ENCODE measurements around the gene COTL1.
A peak's percentile ranks its signal among the peaks of the same experiment; 100 is the strongest.

The COTL1 gene

GRCh38 chr16:84617791-84618580, at the start of gene COTL1:
COTL1 (minus strand) TSS chr16:84618078; CDS start chr16:84617914, 164 bp downstream.
- DNase-seq (ENCODE audit: low spot score) = peak; percentile 94

- no peak for DNase-seq (ENCODE audit: low spot score)
Observed at GRCh38 chr16:84665843-84666242, 48.0 kb upstream of the COTL1 start.

GRCh38 chr16:84665359-84665758, 47.5 kb upstream of the COTL1 start:
- DNase-seq (ENCODE audit: low spot score) = no peak

- DNase-seq (ENCODE audit: low spot score) = no peak
Observed at GRCh38 chr16:84663433-84664101, 45.7 kb upstream of the COTL1 start.

GRCh38 chr16:84662471-84662870, 44.6 kb upstream of the COTL1 start:
- no peak for DNase-seq (ENCODE audit: low spot score)

- no peak for DNase-seq (ENCODE audit: low spot score)
Observed at GRCh38 chr16:84661418-84662060, 43.7 kb upstream of the COTL1 start.

- no peak for DNase-seq (ENCODE audit: low spot score)
Observed at GRCh38 chr16:84660973-84661372, 43.1 kb upstream of the COTL1 start.

- no peak for DNase-seq (ENCODE audit: low spot score)
Observed at GRCh38 chr16:84659656-84660300, 41.9 kb upstream of the COTL1 start.

GRCh38 chr16:84658690-84659089, 40.8 kb upstream of the COTL1 start:
- no peak for DNase-seq (ENCODE audit: low spot score)

GRCh38 chr16:84657229-84657837, 39.5 kb upstream of the COTL1 start:
- no peak for DNase-seq (ENCODE audit: low spot score)

- DNase-seq (ENCODE audit: low spot score) = no peak
Observed at GRCh38 chr16:84656649-84657048, 38.8 kb upstream of the COTL1 start.

- DNase-seq (ENCODE audit: low spot score) = no peak
Observed at GRCh38 chr16:84654998-84655397, 37.1 kb upstream of the COTL1 start.

- DNase-seq (ENCODE audit: low spot score) = no peak
Observed at GRCh38 chr16:84654238-84654637, 36.4 kb upstream of the COTL1 start.

GRCh38 chr16:84652566-84652965, 34.7 kb upstream of the COTL1 start:
- DNase-seq (ENCODE audit: low spot score) = no peak

GRCh38 chr16:84650062-84650991, 32.4 kb upstream of the COTL1 start:
- DNase-seq (ENCODE audit: low spot score) = no peak

GRCh38 chr16:84649511-84649861, 31.6 kb upstream of the COTL1 start:
- no peak for DNase-seq (ENCODE audit: low spot score)

- DNase-seq (ENCODE audit: low spot score) = peak; percentile 73
Observed at GRCh38 chr16:84648595-84649510, 31.0 kb upstream of the COTL1 start.

- peak; percentile 89 for DNase-seq (ENCODE audit: low spot score)
Observed at GRCh38 chr16:84647828-84648594, 30.1 kb upstream of the COTL1 start, which contains the start of gene KLHL36. KLHL36 (plus strand) TSS chr16:84648511; CDS start chr16:84650868, 2,357 bp downstream.

- no peak for DNase-seq (ENCODE audit: low spot score)
Observed at GRCh38 chr16:84643674-84644073, 25.8 kb upstream of the COTL1 start.

Measured in HuH-7 (cell line).